Kidney tubule cell (primary cell): ENCODE data around the gene LHFPL2.

Experiments
- DNase-seq: peaks from one replicate; pipeline ENCODE4 v3.0.0-alpha.2; 2018; ENCODE audit warnings: low spot score

Gene LHFPL2

DNA sequence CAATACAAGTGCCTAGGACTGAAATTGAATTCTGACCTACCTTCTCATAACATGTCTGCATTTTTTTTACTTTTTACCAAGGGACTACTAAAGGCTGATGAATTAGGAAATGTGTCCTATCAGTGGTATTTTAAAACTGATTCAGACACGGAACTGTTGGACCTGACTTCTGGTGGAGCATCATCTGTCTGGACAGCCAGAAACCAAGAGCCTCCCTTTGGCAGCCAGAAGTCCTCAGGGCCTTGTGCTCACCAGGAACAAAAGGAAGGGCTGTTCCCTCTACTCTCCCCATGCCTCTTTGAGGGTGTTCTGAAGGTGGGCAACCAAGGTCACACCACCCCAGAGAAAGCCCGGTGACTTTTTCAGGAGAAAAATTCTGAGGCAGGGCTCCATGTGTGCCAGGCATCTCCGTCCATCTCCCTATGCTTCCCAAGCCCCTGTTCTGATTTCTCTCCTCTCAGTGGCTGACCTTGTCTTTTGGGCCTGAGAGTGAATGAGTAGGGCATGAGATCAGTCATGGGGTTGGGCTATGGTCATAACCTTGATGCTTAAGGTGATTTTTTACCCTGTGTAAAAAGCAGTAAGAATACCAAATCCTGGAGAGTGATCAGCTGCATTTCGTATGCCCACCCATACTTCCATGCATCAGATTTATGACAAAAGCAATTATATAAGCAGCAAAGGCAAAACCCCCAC, 144.5 kb downstream of the LHFPL2 start:
- no peak for DNase-seq

DNA sequence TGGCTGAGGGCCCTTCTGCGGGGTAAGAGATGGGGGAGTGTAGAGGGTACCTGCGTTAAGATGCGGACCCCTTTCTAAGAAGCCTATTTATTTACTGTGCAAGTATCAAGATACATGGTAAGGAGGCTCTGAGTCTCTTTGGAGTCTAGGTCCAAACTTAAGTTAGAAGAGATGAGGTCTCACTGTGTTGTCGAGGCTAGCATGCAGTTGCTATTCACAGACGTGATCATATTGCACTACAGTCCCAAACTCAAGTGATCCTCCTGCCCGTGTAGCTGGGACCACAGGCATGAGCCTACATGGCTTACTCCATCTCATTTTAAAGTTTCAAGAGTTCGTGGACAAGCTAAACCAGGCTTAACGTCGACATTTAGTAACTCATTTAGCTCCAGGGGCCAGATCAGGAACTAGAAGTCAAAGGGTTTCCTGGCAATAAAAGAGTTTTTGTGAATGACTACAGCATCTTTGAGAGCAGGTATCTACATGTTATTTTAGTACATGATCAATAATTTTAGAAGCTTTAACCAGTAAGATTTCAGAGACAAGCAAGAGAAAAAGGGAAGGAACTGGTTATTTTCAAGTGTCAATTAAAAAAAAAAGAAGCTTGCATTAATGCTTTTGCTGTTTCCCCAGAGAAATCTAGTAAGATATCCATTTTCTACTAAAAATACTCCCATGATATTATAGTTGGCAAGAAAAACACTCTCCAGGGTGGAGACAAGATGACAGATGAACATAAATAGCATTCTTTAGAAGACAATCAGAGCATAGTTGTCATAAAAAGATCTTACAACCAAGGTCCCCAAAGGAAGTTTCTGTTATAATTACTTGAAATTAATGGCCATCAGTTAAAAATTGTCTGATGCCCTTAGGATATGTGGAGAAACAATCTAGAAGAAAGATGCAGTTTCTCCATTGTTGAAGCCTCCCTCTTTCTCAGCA, 146.9 kb downstream of the LHFPL2 start:
- DNase-seq = peak; percentile 6

DNA sequence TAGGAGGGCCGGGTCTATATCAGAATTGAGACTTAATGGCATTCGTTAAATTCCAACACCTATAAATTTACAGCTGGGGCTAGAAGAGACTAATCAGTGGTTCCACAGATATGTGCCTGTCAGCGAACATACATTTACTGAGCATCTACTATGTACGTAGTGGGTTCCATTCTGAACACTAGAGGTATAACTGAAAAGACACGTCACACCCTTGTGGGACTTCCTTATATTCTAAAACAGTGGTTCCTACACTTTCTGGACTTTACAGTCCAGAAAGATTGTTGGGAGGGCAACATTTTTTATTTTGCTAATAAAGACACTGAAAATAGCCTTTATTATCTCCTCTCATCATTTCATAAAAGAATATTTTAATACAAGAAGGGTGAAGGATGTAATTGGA, 147.7 kb downstream of the LHFPL2 start:
- no peak for DNase-seq

DNA sequence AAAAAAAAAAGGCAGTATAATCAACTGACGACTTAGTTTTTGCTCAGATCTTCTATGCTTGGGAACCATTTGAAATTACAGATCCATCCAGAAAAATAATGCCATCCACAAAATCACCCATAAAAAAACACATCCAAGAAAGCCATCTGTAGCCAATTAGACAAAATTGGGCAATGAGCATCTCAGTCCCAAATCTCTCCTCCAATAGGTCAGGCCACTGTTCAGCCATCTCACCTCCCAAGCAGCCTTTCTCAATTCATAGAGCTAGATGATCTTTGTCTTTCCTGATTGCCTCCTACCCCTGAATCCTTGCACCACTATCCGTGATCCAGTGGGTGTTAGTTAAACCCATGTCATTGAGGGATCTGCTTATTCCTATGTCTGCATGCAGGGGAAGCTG, 148.5 kb downstream of the LHFPL2 start:
- no peak for DNase-seq

DNA sequence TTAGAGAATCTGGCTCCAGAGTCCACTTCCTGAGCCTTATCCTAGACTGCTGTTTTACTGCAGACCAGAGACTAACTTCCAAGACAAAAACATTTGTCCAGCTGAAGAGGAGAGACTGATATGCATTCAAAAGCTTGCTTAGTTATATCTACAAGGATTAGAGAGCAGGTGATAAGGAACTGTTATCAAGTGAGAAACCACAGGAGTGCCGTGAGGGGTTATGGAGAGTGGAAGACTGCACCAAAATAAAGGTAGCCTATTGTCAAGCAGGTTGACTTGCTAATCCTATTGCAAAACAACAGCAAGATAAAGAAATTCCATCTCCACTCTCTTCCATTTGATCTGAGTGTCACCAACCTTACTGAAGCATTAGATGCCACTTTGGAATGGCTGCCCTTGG, 149.1 kb downstream of the LHFPL2 start:
- no peak for DNase-seq

DNA sequence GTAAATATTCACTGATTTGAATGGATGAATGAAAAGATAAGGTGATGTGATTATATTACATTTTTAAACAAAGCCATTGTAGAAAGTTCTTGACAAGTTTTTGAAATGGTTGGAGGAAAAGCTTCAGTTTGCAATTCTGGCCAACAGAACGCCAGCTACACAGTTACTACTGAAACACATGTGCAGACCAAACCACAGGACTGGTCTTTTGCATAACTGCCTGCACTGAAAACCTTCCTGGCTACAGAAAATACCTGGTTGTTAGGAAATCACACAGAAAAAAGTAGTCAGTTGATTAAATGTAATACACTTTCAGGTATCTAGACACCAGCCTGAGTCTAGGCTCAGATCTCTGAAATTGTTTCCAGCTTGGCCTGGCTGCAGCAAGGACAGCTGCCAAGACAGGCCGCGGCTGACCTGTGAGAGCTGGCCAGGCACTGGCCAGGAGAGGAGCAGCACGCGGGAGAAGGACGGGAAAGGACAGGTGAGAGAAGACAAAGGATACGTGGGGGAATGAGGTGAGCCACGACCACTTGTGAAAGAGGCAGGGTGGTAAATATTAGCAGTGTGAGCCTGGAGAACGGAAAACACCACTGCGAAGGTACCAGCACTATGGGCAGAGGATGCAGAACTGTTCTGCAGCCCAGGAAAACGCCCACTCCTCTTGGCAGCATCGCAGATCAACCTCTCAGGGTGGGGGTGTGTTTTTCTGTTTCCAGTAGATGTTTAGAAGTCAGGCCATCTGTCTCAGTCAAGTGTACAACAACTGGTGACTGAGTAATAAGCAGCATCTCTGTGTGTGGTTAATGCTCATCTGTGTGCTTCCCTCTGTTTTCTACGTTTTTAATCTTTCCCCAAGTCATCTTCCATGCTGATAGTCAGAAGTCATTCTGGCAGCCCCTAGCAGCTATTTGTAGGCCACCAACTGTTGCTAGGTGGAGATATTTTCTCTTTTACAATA, 150.7 kb downstream of the LHFPL2 start:
- DNase-seq = no peak

DNA sequence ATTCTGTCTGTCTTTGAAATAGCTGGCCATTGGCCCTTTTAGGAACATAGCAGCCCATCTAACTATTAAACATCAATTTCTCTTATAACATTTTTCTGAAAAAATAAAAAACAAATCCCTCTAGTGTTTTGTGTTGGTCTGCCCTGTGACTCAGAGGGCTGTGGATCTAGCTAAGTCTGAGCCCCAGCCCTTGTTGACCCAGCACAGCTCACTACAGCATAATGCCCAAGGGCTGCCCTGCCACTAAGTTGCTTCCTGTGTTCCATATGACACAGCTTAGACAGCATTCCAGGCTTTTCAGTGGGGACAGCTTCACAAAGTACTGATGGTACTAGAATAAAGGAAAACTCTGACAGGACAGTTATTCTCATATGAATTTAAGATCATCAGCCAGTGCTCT, 152.2 kb downstream of the LHFPL2 start:
- peak; percentile 49 for DNase-seq

DNA sequence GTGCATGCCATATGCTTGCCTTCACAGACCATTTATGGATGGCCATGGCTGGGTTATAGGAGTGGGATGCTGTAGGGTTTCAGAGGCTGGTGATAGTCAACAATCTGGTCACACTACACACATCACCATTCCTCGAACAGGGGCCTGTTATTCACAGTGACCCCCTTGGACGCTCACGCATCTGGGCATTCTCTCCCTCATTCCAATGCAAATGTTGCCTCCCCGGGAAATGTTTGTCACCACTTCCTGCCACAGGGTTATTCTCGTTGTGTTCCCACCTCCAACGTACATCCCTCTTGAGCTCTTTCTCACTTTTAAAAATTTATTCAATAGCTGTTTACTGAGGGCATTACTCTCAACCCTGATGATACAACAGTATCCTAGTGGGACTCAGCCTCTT, 152.8 kb downstream of the LHFPL2 start:
- DNase-seq = no peak

DNA sequence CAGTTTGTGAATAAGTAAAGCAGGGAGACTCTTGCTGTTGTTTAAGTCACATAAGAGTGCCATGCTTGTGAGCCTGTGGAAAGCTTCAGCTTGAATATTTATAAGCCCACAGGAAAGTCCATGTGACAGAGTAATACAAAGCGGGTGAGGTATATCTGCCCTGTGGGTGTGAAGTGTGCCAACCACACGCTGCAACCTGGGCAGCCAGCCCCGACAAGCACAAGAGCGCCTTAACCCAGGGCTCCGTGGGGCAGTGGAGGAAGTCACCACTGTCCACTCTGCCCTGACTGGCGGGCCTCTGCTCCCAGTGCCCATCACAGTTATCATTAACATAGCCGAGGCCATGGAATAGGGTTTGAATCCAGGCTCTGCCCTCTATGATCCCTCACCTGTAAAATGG, 155.9 kb downstream of the LHFPL2 start:
- DNase-seq = no peak

DNA sequence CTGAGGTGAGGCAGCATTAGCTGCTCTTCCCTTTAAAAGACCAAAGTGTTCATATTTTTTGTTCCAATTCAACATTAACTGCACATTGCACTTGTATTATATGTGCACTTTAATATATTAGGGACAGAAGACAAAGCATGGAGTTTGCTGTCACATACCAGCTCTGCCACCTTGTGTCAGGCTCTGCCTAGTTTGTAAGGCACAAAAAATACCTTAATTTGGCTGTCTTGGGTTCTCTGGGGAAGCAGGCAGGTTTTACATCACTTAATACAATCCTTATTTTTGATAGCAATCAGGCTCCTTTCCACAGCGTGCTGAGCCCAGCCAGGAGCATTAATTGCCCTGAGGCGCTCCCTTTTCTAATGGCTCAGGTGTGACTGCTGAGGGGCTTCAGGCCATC, 156.3 kb downstream of the LHFPL2 start:
- no peak for DNase-seq

DNA sequence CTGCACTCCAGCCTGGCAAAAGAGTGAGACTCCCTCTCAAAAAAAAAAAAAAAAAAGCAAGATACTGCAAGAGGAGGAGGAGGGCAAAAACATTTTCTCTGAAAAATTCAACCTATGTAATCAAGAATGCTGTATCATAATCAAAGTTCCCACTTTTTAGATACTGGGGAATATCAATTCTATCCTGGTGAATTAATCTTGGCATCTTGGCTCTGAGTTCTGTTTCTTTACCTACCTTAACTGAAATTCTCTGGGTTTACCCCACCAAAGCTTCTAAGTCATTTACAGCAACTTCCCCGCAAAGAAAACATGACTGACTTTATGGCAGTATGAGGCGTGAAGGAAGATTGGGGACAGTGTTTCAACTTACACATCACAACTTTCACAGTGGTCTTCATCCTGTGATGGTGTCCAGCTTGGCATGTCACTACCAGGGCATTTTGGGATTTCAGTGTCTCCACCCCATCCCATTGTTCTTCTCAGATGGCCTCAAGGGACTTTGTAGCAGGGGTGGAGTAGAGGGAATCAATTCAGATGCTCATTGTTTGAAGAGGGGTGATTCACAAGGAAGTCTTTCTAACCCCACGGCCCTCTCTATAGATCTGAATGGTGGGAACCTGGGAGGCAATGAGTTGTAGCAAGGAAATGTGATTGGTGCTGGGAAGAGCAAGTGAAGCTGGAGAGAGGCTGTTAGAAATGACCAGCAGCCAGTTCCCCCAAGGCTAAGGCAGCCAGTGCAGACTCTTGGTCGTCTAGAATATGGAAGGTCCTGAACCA, 157.7 kb downstream of the LHFPL2 start:
- peak; percentile 53 for DNase-seq

DNA sequence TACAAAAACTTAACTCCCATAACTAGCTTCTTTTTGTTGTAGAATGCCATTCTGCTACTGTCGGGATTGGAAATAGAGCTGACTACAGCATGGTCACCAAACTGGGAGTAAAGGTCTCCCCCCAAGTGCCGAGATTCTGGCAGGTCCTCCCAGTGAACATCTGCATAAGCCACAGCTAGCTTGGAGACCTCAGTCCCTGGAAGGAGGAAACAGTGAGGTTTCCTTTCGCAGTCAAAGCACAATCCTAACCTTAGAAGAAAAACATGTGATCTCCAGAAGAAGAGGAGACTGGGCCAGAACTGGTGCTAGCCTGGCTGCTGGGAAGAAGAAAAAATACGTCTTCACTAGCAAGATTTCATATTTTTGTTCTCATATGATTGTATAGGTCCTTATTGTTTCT, 160.7 kb downstream of the LHFPL2 start:
- DNase-seq = no peak

DNA sequence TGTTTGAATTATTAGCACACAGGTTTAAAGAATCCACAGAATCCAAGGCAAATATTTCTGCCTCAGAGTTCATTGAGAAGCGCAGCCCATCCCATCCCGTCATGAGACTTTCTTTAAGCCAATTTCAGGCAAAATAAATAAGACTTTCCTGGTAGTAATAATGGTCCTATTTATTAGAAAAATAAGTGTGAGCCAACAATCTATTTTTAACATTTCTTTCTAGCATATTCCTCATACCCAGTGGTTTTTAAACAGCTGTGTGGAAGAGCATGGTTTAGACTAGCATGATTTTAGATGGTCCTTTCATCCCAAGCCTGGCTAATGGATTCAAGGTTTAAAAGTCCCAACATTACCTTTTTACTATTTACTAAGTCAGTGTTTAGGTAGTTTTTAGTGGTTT, 162.4 kb downstream of the LHFPL2 start:
- DNase-seq = no peak

DNA sequence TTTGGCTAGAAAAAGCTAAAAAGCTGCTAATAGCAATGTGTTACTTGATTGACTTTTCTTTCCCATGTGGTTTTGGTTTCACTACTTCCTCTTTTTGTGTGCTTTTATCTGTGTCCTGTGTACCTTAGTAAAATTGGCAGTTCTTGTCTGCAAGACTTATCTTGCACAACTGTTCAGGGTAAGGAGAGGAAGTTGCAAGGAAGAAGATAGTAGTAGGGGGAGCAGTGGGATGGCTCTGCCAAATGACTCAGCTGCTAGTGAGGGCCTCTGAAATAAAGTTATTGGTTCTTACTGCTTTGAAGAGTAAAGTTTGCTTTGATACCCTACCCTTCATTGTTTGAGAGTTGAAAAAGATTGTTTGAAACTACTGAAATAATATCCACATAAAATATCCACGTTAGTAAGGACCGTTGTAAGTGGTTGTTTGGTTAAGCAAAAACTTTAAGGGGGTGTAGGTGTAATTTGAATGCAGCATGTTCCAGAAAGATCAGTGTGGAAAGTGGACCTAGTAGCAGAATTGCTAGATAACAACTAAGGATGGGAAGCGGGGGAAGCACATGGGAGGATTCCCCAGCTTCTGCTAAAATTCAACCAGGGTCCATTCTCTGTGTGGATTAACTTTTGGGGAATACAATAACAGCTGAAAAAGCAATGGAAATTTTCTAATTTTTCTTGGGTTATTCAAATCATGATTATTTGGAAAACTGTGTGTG, 164.6 kb downstream of the LHFPL2 start:
- peak; percentile 15 for DNase-seq

DNA sequence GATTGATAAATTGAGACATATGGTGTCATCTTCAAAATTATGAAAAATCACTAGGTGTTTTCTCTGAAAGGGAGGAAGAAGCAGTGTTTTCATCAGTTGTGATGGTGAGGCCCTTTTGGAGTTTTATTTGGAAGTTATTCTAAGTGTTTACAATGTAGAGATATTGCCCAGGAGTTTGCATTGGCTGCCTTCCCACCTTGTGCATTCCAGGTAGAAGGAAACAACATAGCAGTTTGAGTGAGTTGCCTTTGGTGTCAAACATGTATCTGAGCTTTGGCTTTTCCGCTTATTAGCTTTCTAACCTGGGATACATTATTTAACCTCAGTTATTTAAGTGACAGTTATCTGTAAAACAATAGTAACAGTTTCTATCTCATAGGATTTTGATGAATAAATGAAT, 165.6 kb downstream of the LHFPL2 start:
- no peak for DNase-seq

DNA sequence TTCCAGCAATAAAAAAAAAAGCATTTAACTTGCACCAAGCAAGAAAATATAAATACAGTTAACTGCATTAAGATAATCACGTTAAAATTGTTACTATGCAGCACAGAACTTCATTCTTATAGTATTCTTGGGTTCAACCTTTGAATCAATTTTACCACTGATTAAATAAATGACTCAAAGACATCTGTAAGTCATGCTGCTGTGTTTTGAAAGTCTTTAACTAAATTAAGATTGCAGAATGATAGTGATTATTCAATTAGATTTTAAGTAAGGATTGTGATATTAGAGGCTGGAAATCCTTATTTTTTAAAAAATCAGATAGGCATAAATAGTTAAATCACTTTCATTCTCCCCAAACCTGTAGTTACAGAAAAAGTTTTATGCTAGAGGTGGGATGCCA, 171.8 kb downstream of the LHFPL2 start:
- no peak for DNase-seq

DNA sequence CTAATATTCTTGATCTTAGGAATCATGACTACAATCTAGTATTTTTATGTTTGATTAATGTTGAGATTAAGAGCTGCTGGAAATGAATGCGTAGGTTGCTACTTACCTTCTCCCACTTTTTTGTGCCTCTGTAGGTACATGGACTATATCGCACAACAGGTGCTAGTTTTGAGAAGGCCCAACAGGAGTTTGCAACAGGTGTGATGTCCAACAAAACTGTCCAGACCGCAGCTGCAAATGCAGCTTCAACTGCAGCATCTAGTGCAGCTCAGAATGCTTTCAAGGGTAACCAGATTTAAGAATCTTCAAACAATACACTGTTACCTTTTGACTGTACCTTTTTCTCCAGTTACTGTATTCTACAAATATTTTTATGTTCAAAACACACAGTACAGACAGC, 173.2 kb downstream of the LHFPL2 start:
- no peak for DNase-seq

DNA sequence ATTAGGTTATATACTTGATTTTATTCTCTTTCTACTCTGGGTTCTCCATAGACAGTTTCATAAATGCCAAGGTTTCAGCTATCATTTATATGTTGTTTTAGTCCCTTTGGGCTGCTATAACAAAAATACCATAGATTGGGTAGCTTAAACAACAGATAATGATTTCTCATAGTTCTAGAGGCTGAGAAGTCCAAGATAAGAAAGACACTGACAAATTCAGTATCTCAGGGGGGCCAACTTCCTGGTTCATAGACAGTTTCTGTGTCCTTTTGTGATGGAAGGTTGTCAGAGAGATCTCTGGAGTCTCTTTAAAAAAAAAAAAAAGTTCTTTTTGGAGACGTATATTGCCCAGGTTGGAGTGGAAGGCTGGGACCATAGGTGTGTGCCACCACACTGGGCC, 174.8 kb downstream of the LHFPL2 start:
- DNase-seq = no peak

DNA sequence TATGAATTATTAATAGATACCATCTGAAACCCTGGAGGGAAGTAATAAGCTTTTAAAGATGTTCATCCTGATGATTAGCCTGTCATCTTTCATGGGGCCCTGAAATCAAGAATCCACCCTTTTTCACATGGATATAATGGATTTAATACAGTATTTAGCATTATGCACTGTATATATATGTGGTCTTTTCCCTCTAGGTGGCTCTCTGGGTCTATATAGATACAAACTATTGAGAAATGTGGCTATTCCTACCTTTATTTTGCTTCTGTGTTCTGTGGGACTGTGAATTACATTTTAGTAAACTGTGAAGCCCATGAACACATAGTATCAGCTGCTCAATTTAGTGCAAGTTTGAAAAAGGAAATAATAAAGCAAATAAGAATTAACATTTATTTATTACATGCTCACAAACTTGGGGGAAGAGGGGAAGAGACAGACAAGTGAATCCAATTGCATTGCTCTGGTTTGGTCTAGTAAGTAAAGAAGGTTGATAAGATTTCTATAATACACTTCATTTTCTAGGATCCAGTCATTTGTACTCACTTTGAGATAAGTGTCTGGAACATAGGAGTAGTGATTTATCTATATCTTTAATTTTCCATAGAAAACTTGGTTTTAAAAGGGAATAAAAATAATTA, 176.0 kb downstream of the LHFPL2 start:
- peak; percentile 18 for DNase-seq

DNA sequence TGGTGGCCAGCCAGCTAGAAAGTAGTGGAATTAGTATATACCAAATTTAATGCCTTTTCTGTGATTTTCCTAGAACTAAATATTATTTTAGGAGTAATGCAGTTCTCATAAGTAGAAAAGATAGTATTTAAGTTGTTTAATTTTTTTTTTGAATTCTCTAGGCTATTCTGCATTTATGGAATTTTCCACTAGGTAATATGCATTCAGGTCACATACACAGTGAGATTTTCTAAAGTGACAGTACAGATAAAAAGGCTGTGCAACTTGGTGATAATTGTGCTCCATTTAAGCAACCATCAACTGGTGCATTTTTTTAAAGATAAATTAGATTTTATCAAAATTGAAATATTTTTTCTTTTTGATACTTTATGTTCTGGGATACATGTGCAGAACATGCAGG, 176.7 kb downstream of the LHFPL2 start:
- DNase-seq = no peak
